ENCODE results near the gene PRG3. TPM values are rescaled to one million over a fixed set of nuclear protein-coding genes. Genes with fewer than 3 reads are reported as not detected.
A peak's percentile ranks its signal among the peaks of the same experiment; 100 is the strongest.

The PRG3 gene
- total and polyA plus RNA-seq, 9 of the 15 experiments (the other 6 are each of a cell fraction or from before 2014, with no cell fraction given), result 0.18 to 0.55 (median 0.38) TPM; not detected in 6

DNA sequence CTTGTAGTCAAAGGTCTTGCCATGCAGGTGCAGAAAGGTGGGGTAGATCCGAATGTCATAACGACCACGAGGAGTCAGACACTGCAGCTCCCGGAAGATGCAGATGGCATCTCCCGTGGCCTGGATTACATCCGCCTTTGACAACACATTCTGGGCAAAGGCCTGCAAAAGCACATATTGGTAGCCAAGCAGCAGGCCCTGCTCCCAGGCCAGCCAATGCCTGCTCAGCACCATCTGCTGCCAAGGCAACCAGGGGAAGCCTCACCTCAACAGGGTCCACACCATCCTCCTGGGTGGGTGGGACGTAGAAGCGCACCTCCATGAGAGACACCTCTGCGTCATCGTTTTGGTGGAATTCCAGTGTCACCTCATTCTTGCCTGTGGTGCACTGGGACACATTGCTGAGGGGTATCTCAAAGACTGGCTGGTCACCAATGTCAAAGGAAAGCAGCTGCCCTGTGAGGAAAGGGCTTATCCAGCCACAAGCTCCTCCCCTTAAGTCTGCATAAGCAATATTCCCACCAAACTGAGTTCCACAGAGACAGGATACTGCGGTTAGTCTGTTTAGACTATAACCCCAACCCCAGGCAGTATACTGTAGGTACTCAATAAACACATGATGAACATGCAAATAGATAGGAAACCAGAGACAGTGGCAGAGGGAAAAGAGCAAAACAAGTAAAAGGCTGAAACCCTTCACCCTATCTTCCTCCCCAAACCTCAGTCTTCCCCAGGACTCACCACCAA is 48.1 kb downstream of the PRG3 start:
- Histone ChIP-seq H3K27ac (ENCODE audit: extremely low read depth, low read depth, low read length) (no peak overlapping the region), H2AFZ (ENCODE audit: low read depth, low read length) (no peak overlapping the region), H3K79me2 (ENCODE audit: control insufficient read depth, insufficient read depth, low read length) (peaks cover 40% of the 10 kb centered on the region), H3K9ac (ENCODE audit: insufficient read depth in 1 of 2, low read depth in 2 of 2, low read length in 2 of 2) (0 out of 4 replicates have a peak overlapping the region, but pooled peaks of 1 of the 2 experiments have one; percentile 1), H4K20me1 (replicated peaks; ENCODE audit: control insufficient read depth, insufficient read depth, low read length) (no peaks in the 10 kb centered on the region; the same call in 1 of the 2 replicates), H3K4me2 (ENCODE audit: insufficient read depth, low read length) (no peak overlapping the region), H3K4me3 (no peak overlapping the region), H3K4me1 (replicated peaks in 1 of 2; ENCODE audit: control insufficient read depth in 2 of 2, insufficient read depth in 2 of 2, low read length in 2 of 2) (peaks cover 10 to 19% of the 10 kb centered on the region in 2 experiments; a peak in 4 of 5 replicates), H3K36me3 (ENCODE audit: control insufficient read depth, insufficient read depth, low read length) (peaks cover 69% of the 10 kb centered on the region), H3K9me1 (ENCODE audit: control insufficient read depth, insufficient read depth, low read length) (no peaks in the 10 kb centered on the region), H3K27me3 (ENCODE audit: control insufficient read depth in 2 of 2, insufficient read depth in 2 of 2, low read length in 2 of 2) (no peaks in the 10 kb centered on the region), H3K9me3 (replicated peaks; ENCODE audit: control insufficient read depth, insufficient read depth, low read depth, low read length) (no peaks in the 10 kb centered on the region)
- TF ChIP-seq KLF1 (tag; IDR thresholded peaks at IDR 0.05) (no peak), TEAD4 (IDR thresholded peaks at IDR 0.05; ENCODE audit: low read length) (no peak), TEAD4 (CRISPR knock-in tag; IDR thresholded peaks at IDR 0.05; ENCODE audit: borderline replicate concordance) (0 out of 2 replicates have a peak, but pooled peaks have one; percentile 58)
- POLR2A ChIA-PET, result interaction anchor here (0.6 to 1.4 kb wide), 2 partner anchors 10 to 32 kb away, joined by 3 to 9 read pairs; no protein-coding TSS in a partner anchor
- no peak for FAIRE-seq
- in situ Hi-C loops (cut with MboI) (no loop called here), intact Hi-C loops (cut with micrococcal nuclease) (no loop called here)
- CTCF ChIA-PET (ENCODE audit: low intra/inter-chr PET ratio), result no interaction called here
- WGBS (ENCODE audit: insufficient coverage, low coverage, missing lambda C conversion rate), result 98% methylated on average over 11 of the region's 11 CpGs
- no peak for DNase-seq (ENCODE audit: extremely low read depth in 1 of 4, low spot score in 3 of 4)
- no TSS peak for BruUV-seq (replicated peaks)
- no peak for ATAC-seq

GRCh38 chr11:57331720-57332119 is 49.2 kb downstream of the PRG3 start:
- intact Hi-C loops (cut with micrococcal nuclease), result no loop called here
- 97% methylated on average over 13 of the region's 14 CpGs for WGBS (ENCODE audit: insufficient coverage, low coverage, missing lambda C conversion rate)
- BruUV-seq (replicated peaks), result no TSS peak

More at GRCh38 chr11:57331720-57332119, 49.2 kb downstream of the PRG3 start:
- Histone ChIP-seq H2AFZ (ENCODE audit: low read depth, low read length) (no peak overlapping the region), H3K27me3 (ENCODE audit: control insufficient read depth in 2 of 2, insufficient read depth in 2 of 2, low read length in 2 of 2) (no peaks in the 10 kb centered on the region), H3K4me3 (no peak overlapping the region), H3K9me3 (replicated peaks; ENCODE audit: control insufficient read depth, insufficient read depth, low read depth, low read length) (no peaks in the 10 kb centered on the region), H3K36me3 (ENCODE audit: control insufficient read depth, insufficient read depth, low read length) (peaks cover 80% of the 10 kb centered on the region), H3K4me1 (replicated peaks in 1 of 2; ENCODE audit: control insufficient read depth in 2 of 2, insufficient read depth in 2 of 2, low read length in 2 of 2) (peaks cover 10 to 19% of the 10 kb centered on the region in 2 experiments; a peak in 4 of 5 replicates), H3K27ac (ENCODE audit: extremely low read depth, low read depth, low read length) (no peak overlapping the region), H3K4me2 (ENCODE audit: insufficient read depth, low read length) (no peak overlapping the region), H3K9ac (ENCODE audit: insufficient read depth in 1 of 2, low read depth in 2 of 2, low read length in 2 of 2) (peak overlapping the region in 1 of 2 experiments; percentile 59; a peak in 1 of 4 replicates), H4K20me1 (replicated peaks; ENCODE audit: control insufficient read depth, insufficient read depth, low read length) (no peaks in the 10 kb centered on the region; the same call in 1 of the 2 replicates), H3K79me2 (ENCODE audit: control insufficient read depth, insufficient read depth, low read length) (peaks cover 40% of the 10 kb centered on the region), H3K9me1 (ENCODE audit: control insufficient read depth, insufficient read depth, low read length) (no peaks in the 10 kb centered on the region)
- DNase-seq (ENCODE audit: extremely low read depth in 1 of 4, low spot score in 3 of 4) (no peak), FAIRE-seq (no peak), ATAC-seq (no peak)
- TF ChIP-seq ZNF764 (CRISPR knock-in tag; IDR thresholded peaks at IDR 0.05; ENCODE audit: low read depth) (no peak), ETV5 (CRISPR knock-in tag; IDR thresholded peaks at IDR 0.05; ENCODE audit: low read depth) (no peak)
- CTCF ChIA-PET (ENCODE audit: low intra/inter-chr PET ratio), result no interaction called here
- POLR2A ChIA-PET, result interaction anchor here (1.3 kb wide), 1 partner anchor 10 kb away, joined by 3 read pairs; no protein-coding TSS in a partner anchor
- in situ Hi-C loops (cut with MboI), result no loop called here

Measured in K562 (cell line).